Colonic mucosa (tissue), 4 donors: ENCODE data around the gene SIRT1. TPM values are rescaled to one million over a fixed set of nuclear protein-coding genes. Genes with fewer than 3 reads are reported as not detected.

ENCODE experiments used
- DNase-seq: peaks from one replicate; pipeline ENCODE4 v3.0.0-alpha.2; 2020
- H3K27ac ChIP-seq: fragments of 200-600 bp; one replicate; pipeline ENCODE4 v1.8.0; 2021
- H3K27me3 ChIP-seq: fragments of 200-600 bp; one replicate; pipeline ENCODE4 v1.8.0; 2021
- H3K36me3 ChIP-seq: fragments of 200-600 bp; one replicate; pipeline ENCODE4 v1.8.0; 2021
- H3K4me1 ChIP-seq: fragments of 200-600 bp; one replicate; pipeline ENCODE4 v1.8.0; 2021; ENCODE audit warnings: mild to moderate bottlenecking
- H3K4me3 ChIP-seq: fragments of 200-600 bp; one replicate; pipeline ENCODE4 v1.8.0; 2021
- H3K9ac ChIP-seq, 2 donors: one replicate each; pipeline ENCODE4 v1.7.0; 2013; ENCODE audit warnings: control low read depth in 2 of 2, low read depth in 2 of 2, low read length in 2 of 2
- H3K9me3 ChIP-seq: fragments of 200-600 bp; one replicate; pipeline ENCODE4 v1.8.0; 2021
- CTCF ChIP-seq: fragments of 200-600 bp; IDR thresholded peaks from one replicate; pipeline ENCODE4 v1.8.0; 2022; ENCODE audit warnings: antibody characterized with exemption, mild to moderate bottlenecking
- intact Hi-C: fragments of 100-400 bp; cut with DNase I; formaldehyde crosslinking; loops from one replicate; pipeline ENCODE4 v1.14.1; 2022
- total RNA-seq, 2 donors: library from RNA; stranded (reverse); fragmentation: NEBNext Ultra II Directional in 1 of 2; extraction: Animal tissue kit (Norgen Biotek cat#: 25700) in 1 of 2; gene quantifications; one replicate each; pipeline ENCODE4 v1.2.1, GENCODE V29; 2021
- donor health status: healthy.
- donor health status: DM: no; HTN: no; CAD: no.
- donor health status: DM: no; HTN: no; CAD: no.

The SIRT1 gene
- total RNA-seq, 2 donors from 2014 or later: 11.7 to 20.4 TPM

GRCh38 chr10:67934336-67934735, 49.9 kb downstream of the SIRT1 start:
- DNase-seq: no peak
- TF ChIP-seq CTCF: no peak
- Histone ChIP-seq H3K9ac (no peak overlapping the region), H3K36me3 (no peaks in the 10 kb centered on the region), H3K9me3 (no peaks in the 10 kb centered on the region), H3K4me1 (no peaks in the 10 kb centered on the region), H3K27me3 (no peaks in the 10 kb centered on the region), H3K4me3 (no peak overlapping the region), H3K27ac (no peak overlapping the region)
- intact Hi-C loops: no loop called here

- Histone ChIP-seq H3K4me3 (no peak overlapping the region), H3K36me3 (no peaks in the 10 kb centered on the region), H3K9me3 (no peaks in the 10 kb centered on the region), H3K27ac (no peak overlapping the region), H3K27me3 (no peaks in the 10 kb centered on the region), H3K4me1 (no peaks in the 10 kb centered on the region), H3K9ac (no peak overlapping the region)
- TF ChIP-seq CTCF: no peak
- intact Hi-C loops: no loop called here
- DNase-seq: no peak
Observed at GRCh38 chr10:67935223-67935622, 50.8 kb downstream of the SIRT1 start.

- no peak for TF ChIP-seq CTCF
- intact Hi-C loops: no loop called here
- no peaks in the 10 kb centered on the region for H3K36me3 ChIP-seq
Observed at GRCh38 chr10:67936416-67936815, 52.0 kb downstream of the SIRT1 start.

GRCh38 chr10:67943917-67944316, 59.5 kb downstream of the SIRT1 start:
- no peak overlapping the region for H3K9ac ChIP-seq
- no peaks in the 10 kb centered on the region for H3K4me1 ChIP-seq
- intact Hi-C loops: no loop called here
- no peak for TF ChIP-seq CTCF
- H3K9me3 ChIP-seq: no peaks in the 10 kb centered on the region
- H3K36me3 ChIP-seq: no peaks in the 10 kb centered on the region
- no peak overlapping the region for H3K27ac ChIP-seq
- H3K4me3 ChIP-seq: no peak overlapping the region
- no peaks in the 10 kb centered on the region for H3K27me3 ChIP-seq
- DNase-seq: no peak

More at GRCh38 chr10:67936416-67936815, 52.0 kb downstream of the SIRT1 start:
- no peak overlapping the region for H3K4me3 ChIP-seq
- no peaks in the 10 kb centered on the region for H3K9me3 ChIP-seq
- H3K9ac ChIP-seq: no peak overlapping the region
- H3K27ac ChIP-seq: no peak overlapping the region
- H3K4me1 ChIP-seq: no peaks in the 10 kb centered on the region
- no peak for DNase-seq
- H3K27me3 ChIP-seq: no peaks in the 10 kb centered on the region

- Histone ChIP-seq H3K9me3 (no peaks in the 10 kb centered on the region), H3K4me3 (no peak overlapping the region), H3K36me3 (no peaks in the 10 kb centered on the region), H3K4me1 (no peaks in the 10 kb centered on the region), H3K27me3 (no peaks in the 10 kb centered on the region), H3K27ac (no peak overlapping the region), H3K9ac (no peak overlapping the region)
- DNase-seq: no peak
- TF ChIP-seq CTCF: no peak
- intact Hi-C loops: no loop called here
Observed at GRCh38 chr10:67955614-67956013, 71.2 kb downstream of the SIRT1 start.
